ENCODE data around the gene AGAP1. TPM values are rescaled to one million over a fixed set of nuclear protein-coding genes. Genes with fewer than 3 reads are reported as not detected.
A peak's percentile ranks its signal among the peaks of the same experiment; 100 is the strongest.

The AGAP1 gene
- polyA plus RNA-seq, 10 donors: 24.0 to 34.1 (median 27.4) TPM

GRCh38 chr2:235630718-235631296 is 137.0 kb downstream of the AGAP1 start:
- no peak for DNase-seq

- DNase-seq: no peak
Measured at GRCh38 chr2:235634435-235635158, 140.8 kb downstream of the AGAP1 start.

DNA sequence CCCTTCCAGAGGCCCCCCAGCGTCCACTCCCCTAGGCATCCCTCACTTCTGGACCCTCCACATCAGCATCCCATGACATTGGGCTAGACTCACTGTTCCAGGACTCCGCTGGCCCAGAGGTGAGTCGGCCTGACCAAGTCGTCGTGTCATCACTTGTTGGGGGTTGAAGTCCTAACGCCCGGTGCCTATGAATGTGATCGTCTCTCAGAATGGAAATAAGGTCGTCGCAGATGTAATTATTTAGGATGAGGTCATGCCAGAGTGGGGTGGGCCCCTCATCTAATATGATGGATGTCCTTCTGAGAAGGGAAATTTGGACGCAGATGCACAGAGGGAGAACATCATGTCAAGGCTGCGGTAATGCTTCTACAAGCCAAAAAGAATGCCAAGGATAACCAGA is 142.7 kb downstream of the AGAP1 start:
- DNase-seq: no peak

DNA sequence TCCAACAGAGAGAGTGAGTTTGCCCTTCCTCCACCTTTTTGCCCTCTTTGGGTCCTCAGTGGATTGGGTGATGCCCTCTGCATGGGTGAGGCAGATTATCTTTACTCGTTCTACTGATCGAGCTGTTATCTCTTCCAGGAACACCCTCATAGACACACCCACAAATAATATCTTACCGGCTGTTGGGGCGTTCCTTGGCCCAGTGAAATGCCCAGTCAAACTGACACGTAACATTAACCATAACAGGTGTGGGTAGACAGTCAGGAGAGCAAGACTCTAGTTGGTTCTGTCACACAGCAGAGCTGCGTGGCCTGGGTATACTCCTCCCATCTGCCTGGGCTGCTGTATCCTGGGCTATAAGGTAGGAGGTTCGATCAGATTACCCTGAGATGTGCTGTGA is 144.1 kb downstream of the AGAP1 start:
- DNase-seq: no peak

DNA sequence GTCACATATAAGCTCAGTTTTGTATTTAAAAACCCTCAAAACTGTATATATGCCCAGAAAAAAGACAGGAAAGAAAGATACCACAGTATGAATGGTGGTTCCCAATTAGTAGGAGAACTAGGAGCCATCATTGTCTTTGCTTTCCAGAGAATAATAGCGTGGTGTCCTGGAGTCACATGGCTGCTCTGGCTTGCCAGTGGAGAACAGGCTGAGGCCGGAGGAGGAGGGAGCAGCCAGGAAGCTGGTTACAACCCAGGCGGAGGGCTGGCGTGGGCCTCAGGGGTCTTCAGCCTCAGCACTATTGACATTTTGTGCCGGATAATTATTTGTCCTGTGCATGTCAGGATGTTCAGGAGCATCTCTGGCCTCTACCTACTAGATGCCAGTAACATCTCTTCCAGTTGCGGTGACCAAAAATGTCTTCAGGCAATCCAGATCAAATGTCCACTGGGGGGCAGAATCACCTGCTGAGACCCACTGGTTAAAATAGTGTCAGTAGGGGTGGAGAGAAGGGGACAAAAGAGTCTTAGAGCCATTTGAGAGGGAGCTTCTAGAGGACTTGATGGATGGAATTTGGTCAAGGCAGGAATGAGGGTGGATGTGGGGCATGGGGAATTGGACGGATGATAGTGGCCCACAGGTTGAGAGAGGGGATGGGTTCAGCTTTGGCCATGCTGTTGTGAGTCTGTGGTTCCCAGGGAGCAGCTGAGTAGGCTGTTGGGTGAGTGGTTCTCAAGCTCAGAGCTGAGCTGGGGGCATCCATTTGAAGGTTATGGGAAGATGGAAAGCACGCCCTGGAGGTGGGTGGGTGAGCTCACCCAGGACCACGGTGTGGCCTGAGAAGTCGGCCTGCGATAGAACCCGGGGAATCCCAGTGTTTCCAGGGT is 144.9 kb downstream of the AGAP1 start:
- no peak for DNase-seq

DNA sequence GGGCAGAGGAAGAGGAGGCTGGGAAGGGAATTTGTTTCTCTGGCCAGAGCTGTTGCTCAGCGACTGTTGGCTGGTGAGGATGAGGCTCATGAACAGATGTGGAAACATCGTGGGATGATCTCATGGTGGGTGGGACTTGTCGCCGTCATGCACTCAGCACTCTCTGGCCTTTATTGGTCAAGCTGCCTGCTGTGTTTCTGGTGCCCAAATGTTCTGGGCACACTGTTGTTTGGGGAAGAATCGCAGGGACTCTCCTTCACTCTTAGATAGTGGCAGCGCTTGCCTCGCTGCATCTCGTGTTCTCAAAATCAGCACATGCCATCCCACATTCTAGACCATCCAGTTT is 145.6 kb downstream of the AGAP1 start:
- DNase-seq: peak; percentile 86 to 95 (median 93)

DNA sequence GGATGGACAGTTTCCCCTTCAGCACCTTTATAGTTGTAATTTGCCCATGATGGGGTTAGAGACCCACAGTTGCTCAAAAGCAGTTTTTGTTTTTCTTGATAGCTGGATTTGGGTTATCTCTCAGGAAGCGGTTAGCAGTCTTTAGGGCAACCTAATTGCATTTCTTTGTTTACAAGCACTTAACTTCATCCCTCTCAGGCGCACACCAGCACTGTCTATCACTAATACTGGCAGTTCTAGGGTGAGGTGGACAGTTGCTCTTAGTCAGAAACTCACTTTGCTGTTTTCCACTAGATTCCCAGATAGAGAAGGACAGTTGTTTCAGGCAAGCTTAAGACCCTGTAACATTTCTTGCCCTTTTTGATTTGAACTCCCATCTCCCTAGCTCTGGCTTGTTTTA is 146.0 kb downstream of the AGAP1 start:
- no peak for DNase-seq

DNA sequence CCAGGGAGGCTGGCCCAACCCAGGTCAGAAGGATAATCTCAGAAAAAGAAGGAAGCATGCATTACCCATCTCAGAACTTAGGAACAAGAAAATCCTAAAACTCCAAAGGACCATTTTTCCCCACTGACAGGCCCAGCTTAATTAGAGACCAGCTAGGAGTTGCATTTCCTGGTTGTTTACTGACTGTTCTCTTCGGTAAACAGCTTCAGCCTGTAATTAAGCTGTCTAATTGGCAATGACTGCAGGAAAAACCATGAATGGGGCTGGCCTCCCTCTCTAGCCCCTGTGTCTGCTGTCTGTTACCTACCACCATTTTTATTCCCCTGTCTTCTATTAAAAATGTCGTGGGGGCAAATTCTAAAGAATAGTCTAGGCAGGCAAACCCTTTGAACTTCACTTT is 146.5 kb downstream of the AGAP1 start:
- DNase-seq: peak in 1 of 3 donors; percentile 44

GRCh38 chr2:235640926-235641723 is 147.3 kb downstream of the AGAP1 start:
- DNase-seq: peak in 1 of 3 donors; percentile 62

DNA sequence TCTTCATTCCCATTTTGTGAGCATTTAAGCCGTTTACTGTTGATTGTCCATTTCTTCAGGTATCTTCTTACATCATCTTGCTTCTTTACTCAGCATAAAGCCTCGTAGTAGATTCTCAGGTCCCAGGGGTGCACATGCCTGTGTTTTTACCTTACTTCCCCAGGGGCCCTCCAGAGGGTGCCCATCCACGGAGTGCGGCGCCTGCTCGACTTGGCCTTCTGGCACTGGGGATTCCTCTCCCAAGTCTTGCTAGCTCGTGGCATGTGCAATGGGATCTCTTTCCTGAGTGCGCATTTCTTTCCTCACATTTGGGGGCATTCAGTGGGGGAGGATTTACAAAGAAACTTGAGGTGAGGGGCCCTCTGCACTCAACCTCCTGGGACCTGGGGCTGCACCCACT is 148.1 kb downstream of the AGAP1 start:
- no peak for DNase-seq

DNA sequence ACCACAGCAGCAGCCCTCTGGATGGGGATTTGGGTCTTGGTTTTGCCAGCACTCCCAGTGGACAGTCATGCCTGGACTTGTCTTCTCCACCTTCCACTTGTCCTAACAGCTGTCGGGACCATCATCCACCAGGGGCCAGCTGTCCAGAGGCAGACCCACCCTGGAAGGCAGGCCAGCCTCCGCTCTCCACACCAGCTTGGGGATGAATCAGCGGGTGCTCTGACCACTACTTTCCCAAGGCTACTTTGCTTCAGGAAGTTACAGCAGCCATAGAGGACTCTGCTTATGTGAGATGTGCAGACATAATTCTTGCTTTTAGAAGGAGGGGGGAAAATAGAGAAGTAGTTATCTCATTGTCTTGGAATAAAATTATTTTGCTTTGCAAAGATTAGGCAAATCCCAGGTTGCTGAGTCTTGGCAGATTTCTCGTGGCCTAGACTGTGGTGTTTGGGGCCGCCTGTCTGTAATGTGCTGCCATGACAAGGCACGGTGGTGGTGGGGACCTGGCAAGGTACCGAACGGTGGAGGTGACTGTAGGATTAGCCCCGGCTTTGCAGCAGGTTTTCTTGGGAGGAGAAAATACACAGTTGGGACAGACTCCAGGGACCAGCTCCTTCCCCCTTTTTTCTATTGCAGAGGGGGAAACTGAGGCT is 148.7 kb downstream of the AGAP1 start:
- peak in 2 of 3 donors; percentile 53 to 84 for DNase-seq

DNA sequence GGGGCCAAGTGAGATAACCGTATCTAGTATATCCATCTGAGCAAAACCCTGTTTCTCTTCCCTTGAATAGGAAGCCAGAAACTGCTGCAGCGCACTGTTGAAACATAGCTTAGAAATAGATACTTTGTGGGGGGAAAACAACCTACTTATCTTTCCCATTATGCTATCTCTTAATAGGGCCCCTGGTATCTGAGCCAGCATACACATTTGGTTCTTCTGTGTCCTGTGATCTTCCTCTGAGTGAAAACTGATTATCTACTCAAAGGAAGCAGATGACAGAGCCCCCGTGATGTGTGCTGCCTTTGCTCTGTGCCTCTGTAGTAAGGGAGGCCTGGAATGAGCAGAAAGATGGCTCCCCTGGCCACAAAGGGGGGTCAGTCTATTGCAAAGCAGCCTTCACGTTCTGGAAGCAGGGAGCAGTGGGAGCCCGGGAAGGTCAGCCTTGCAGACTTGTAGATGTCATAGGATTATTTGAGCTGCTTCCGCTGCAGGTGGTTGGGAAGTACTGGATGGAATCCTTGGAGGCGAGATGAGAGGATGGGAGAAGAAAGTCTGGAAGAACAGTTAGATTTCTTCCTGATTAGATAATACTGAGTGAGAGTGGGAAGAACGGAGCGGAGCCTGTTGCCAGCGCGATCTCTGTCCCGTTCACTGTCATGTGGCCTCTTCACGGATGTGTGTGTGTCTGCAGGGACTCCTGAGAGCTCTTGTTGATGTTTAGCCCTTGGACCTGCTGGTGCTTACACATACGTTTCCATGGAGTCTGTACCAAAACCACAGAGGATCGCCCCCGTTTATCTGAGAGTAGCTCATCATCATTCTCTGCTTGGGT is 150.1 kb downstream of the AGAP1 start:
- peak; percentile 80 to 94 (median 89) for DNase-seq

DNA sequence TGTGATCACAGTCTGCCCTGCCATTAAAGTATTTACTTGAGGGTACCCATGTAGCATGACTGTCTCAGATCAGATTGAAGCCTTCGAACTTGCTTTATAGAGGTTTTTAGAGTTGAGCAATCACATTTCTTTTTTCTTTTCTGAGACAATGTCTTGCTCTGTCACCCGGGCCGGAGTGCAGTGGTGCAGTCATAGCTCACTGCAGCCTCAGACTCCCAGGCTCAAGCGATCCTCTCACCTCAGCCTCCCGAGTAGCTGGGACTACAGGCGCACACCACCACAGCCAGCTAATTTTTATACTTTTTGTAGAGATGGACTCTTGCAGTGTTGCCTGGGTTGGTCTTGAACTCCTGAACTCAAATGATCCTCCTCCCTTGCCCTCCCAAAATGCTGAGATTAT is 153.4 kb downstream of the AGAP1 start:
- DNase-seq: no peak

- DNase-seq: peak in 1 of 3 donors; percentile 59
Measured at GRCh38 chr2:235647877-235648276, 154.0 kb downstream of the AGAP1 start.

DNA sequence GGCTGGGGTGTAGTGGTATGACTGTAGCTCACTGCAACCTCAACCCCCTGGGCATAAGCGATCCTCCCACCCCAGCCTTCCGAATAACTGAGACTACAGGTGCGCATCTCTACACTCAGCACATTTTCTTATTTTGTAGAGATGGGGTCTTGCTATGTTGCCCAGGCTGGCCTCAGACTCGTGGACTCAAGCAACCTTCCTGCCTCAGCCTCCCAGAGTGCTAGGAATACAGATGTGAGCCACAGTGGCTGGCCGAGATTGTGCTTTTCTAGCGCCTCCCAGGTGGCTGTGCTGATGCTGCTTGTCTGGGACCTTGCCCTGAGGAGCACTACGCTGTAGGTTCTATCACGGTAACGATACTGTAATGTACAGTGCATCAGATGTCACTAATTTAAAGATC is 155.6 kb downstream of the AGAP1 start:
- DNase-seq: no peak

DNA sequence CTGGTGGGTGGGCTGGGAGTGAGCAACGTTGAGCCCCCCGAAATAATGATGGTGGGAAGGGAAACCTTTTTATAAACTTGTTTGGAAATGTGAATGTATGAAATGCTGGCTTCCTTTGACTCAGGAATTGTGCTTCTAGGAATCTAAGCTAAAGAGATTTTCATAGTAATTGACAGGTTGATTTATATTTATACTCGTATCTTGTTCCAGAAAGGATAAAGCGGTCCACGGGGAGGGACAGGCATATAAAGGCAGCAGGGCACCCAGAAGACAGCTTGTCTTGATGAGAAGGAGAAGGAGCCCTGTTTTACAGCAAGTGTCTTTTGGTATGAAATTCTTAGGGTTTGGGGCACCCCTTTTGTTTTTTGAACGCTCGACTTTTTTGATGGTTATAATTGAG is 157.8 kb downstream of the AGAP1 start:
- no peak for DNase-seq

GRCh38 chr2:235654103-235654813 is 160.4 kb downstream of the AGAP1 start:
- DNase-seq: peak in 1 of 3 donors; percentile 42

- peak in 1 of 3 donors; percentile 69 for DNase-seq
Measured at GRCh38 chr2:235658351-235659174, 164.7 kb downstream of the AGAP1 start.

Measured in muscle of back (tissue), 11 donors.